GM13976 (cell line): ENCODE data around the gene LRRC4C.

Experiments used
- DNase-seq: peaks from one replicate; pipeline ENCODE4 v3.0.0; 2012; ENCODE audit warnings: low spot score
- in situ Hi-C: fragments of 300-500 bp; cut with MboI; formaldehyde crosslinking; loops from one replicate; pipeline ENCODE4 v1.12.0; 2022; ENCODE audit warnings: low sequenced_read_pairs, mixed read lengths, inconsistent platforms; ENCODE audit not compliant: unreplicated experiment
- TF ChIP-seq, protein P1 (sequence below): IDR thresholded peaks from 2 replicates; pipeline ENCODE4 v1.5.1; 2012; ENCODE audit warnings: borderline replicate concordance, mild to moderate bottlenecking; ENCODE audit not compliant: insufficient read depth; ENCODE audit errors: extremely low read depth, missing control alignments, control extremely low read depth

LRRC4C gene

DNA sequence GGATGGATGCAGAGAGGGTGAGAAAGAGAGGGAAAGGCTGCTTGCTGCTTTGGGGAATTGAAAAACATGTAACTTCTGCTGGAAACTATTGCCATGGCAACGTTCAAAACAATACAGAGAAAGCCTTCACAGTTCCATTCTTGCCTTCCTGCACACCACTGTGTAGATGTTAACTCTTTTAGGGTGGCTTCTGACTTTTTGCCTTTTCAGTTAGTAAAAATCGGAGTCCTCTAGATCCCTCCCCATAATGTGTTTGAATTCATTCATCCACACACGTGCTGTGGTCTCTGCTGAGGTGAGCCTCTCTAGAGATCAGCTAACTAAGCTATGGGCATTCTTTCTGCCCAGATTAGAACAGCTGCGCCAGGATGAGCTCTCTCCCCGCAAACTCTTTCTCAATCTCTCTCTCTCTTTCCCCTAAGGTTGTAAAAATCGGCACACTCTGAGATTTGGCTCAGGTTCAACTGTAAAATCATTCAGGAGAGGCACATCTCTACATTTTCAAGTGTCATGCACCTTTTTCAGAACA, 1178.3 kb downstream of the LRRC4C start:
- DNase-seq, result no peak
- TF ChIP-seq, protein P1, sequence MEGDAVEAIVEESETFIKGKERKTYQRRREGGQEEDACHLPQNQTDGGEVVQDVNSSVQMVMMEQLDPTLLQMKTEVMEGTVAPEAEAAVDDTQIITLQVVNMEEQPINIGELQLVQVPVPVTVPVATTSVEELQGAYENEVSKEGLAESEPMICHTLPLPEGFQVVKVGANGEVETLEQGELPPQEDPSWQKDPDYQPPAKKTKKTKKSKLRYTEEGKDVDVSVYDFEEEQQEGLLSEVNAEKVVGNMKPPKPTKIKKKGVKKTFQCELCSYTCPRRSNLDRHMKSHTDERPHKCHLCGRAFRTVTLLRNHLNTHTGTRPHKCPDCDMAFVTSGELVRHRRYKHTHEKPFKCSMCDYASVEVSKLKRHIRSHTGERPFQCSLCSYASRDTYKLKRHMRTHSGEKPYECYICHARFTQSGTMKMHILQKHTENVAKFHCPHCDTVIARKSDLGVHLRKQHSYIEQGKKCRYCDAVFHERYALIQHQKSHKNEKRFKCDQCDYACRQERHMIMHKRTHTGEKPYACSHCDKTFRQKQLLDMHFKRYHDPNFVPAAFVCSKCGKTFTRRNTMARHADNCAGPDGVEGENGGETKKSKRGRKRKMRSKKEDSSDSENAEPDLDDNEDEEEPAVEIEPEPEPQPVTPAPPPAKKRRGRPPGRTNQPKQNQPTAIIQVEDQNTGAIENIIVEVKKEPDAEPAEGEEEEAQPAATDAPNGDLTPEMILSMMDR, result no peak
- in situ Hi-C loops, result no loop called here

GRCh38 chr11:40280159-40281051, 1179.0 kb downstream of the LRRC4C start:
- DNase-seq, result no peak
- TF ChIP-seq, protein P1, result no peak
- in situ Hi-C loops, result no loop called here

- DNase-seq, result no peak
- TF ChIP-seq, protein P1, result no peak
- in situ Hi-C loops, result no loop called here
Observed at GRCh38 chr11:40276960-40277359, 1182.5 kb downstream of the LRRC4C start.

DNA sequence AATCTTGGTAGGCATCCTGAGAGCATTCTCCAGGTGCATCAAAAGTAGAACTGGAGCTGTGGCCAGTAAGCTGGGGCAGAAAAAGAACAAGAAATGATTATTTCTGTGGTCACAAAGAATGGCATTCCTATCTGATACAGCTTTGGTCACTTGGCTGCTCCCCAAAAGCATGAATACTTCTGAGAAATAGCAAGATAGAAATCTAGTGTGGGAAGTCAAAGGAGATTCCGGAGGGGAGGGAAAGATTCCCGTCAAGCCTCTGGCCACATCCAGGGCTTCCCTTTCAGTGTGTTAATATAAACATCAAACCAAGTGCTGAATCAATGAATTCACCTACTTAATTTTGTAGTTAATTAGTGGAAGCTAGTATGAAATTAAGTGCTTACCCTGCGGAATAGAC, 1185.4 kb downstream of the LRRC4C start:
- DNase-seq, result no peak
- in situ Hi-C loops, result no loop called here
- TF ChIP-seq, protein P1, result no peak

- no peak for DNase-seq
- TF ChIP-seq, protein P1, result no peak
- in situ Hi-C loops, result no loop called here
Observed at GRCh38 chr11:40273192-40273732, 1186.2 kb downstream of the LRRC4C start.

- TF ChIP-seq, protein P1, result no peak
- DNase-seq, result no peak
- in situ Hi-C loops, result no loop called here
Observed at GRCh38 chr11:40271361-40271760, 1188.1 kb downstream of the LRRC4C start.
